ENCODE data around the gene SLC19A1.

Gene SLC19A1

GRCh38 chr21:45469273-45470086, 72.8 kb downstream of the SLC19A1 start:
- peak overlapping the region; percentile 67 for H3K27ac ChIP-seq (ENCODE audit: insufficient read depth, low read depth, low read length, poor library complexity, severe bottlenecking)
- H3K4me3 ChIP-seq (ENCODE audit: insufficient read depth, low read depth, low read length), result no peak overlapping the region
- peaks cover 15% of the 10 kb centered on the region for H3K4me1 ChIP-seq (ENCODE audit: control insufficient read depth, insufficient read depth, low read length)
- H3K36me3 ChIP-seq (ENCODE audit: control insufficient read depth, insufficient read depth, low read length), result no peaks in the 10 kb centered on the region
- H3K27me3 ChIP-seq (ENCODE audit: control insufficient read depth, insufficient read depth, low read length, poor library complexity, severe bottlenecking), result no peaks in the 10 kb centered on the region
- WGBS, 2 experiments, result 74 to 75% methylated on average over 24 of the region's 24 CpGs
- H3K9me3 ChIP-seq (ENCODE audit: control insufficient read depth, low read length), result no peaks in the 10 kb centered on the region

DNA sequence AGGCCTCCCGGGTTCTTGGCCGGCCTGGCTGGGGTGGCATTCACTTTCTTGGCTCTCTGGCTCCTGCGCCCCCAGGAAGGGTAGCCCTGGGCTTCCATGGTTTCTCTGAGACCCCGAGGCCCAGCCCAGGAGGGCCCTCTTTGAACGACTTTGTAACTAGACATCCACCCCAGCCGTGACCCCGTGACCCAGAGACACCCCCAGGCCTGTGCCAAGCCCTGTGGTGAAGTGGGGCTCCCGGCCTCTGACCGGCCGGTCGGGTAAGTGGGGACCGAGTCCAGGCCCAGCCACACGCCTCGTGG, 73.3 kb downstream of the SLC19A1 start:
- H3K4me1 ChIP-seq (ENCODE audit: control insufficient read depth, insufficient read depth, low read length), result peaks cover 15% of the 10 kb centered on the region
- no peaks in the 10 kb centered on the region for H3K27me3 ChIP-seq (ENCODE audit: control insufficient read depth, insufficient read depth, low read length, poor library complexity, severe bottlenecking)
- no peaks in the 10 kb centered on the region for H3K9me3 ChIP-seq (ENCODE audit: control insufficient read depth, low read length)
- no peaks in the 10 kb centered on the region for H3K36me3 ChIP-seq (ENCODE audit: control insufficient read depth, insufficient read depth, low read length)
- WGBS, 2 experiments, result 94 to 96% methylated on average over 14 of the region's 14 CpGs
- no peak overlapping the region for H3K4me3 ChIP-seq (ENCODE audit: insufficient read depth, low read depth, low read length)
- H3K27ac ChIP-seq (ENCODE audit: insufficient read depth, low read depth, low read length, poor library complexity, severe bottlenecking), result no peak overlapping the region

DNA sequence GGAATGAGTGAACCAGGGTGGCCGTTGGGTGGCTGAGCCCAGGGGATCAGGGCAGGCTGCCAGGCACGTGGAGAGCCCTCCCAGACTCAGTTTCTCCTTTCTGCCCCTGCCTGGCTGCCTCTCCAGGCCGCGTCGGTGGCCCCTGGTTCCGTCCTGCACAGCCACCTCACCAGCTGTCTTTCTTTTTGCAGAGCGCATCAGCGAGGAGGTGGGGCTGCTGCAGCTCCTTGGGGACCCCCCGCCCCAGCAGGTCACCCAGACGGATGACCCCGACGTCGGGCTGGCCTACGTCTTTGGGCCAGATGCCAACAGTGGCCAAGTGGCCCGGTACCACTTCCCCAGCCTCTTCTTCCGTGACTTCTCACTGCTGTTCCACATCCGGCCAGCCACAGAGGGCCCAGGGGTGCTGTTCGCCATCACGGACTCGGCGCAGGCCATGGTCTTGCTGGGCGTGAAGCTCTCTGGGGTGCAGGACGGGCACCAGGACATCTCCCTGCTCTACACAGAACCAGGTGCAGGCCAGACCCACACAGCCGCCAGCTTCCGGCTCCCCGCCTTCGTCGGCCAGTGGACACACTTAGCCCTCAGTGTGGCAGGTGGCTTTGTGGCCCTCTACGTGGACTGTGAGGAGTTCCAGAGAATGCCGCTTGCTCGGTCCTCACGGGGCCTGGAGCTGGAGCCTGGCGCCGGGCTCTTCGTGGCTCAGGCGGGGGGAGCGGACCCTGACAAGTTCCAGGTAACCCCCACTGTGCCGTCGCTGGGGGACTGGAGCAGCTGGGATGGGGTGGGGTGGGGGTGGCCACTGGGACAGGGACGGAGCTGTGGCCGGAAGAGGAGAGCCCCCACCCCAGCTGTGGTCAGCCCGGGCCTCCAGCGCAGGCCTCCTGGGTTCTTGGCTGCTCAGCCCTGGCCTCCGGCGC, 73.9 kb downstream of the SLC19A1 start:
- Histone ChIP-seq H3K27me3 (ENCODE audit: control insufficient read depth, insufficient read depth, low read length, poor library complexity, severe bottlenecking) (no peaks in the 10 kb centered on the region), H3K4me3 (ENCODE audit: insufficient read depth, low read depth, low read length) (no peak overlapping the region), H3K36me3 (ENCODE audit: control insufficient read depth, insufficient read depth, low read length) (no peaks in the 10 kb centered on the region)

DNA sequence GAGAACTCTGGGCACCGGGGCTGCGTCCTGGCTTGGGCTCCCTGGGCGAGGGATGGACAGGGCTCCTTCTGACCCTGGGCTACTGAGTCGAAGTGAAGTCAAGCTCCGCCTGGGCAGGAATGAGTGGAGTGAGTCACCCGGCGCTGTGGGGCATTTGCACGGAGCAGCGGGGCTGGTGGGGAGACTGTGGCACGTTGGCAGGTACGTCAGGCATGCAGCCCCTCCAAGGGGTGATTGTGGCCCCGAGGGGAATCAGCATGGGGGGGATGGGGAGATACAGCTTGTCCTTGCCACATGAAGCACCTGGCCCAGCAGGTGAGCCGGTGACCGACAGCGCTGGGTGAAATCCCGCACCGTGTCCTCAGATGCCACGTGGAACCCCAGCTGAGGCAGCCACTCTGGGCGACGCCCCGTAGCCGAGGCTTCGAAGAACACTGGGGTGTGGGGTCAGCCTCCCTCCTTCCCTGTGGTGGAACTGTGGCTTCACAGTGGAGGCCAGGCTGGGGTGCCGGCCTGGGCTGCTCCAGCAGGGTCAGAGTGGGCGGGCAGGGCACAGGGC, 74.9 kb downstream of the SLC19A1 start:
- 95% methylated on average over 25 of the region's 25 CpGs for WGBS, 2 experiments
- Histone ChIP-seq H3K4me3 (ENCODE audit: insufficient read depth, low read depth, low read length) (no peak overlapping the region), H3K4me1 (ENCODE audit: control insufficient read depth, insufficient read depth, low read length) (peaks cover 15% of the 10 kb centered on the region), H3K27ac (ENCODE audit: insufficient read depth, low read depth, low read length, poor library complexity, severe bottlenecking) (no peak overlapping the region), H3K9me3 (ENCODE audit: control insufficient read depth, low read length) (no peaks in the 10 kb centered on the region), H3K27me3 (ENCODE audit: control insufficient read depth, insufficient read depth, low read length, poor library complexity, severe bottlenecking) (no peaks in the 10 kb centered on the region), H3K36me3 (ENCODE audit: control insufficient read depth, insufficient read depth, low read length) (no peaks in the 10 kb centered on the region)

More for the DNA sequence above, 73.9 kb downstream of the SLC19A1 start:
- H3K27ac ChIP-seq (ENCODE audit: insufficient read depth, low read depth, low read length, poor library complexity, severe bottlenecking), result no peak overlapping the region
- peaks cover 15% of the 10 kb centered on the region for H3K4me1 ChIP-seq (ENCODE audit: control insufficient read depth, insufficient read depth, low read length)
- 95 to 97% methylated on average over 45 of the region's 45 CpGs for WGBS, 2 experiments
- H3K9me3 ChIP-seq (ENCODE audit: control insufficient read depth, low read length), result no peaks in the 10 kb centered on the region

- no peaks in the 10 kb centered on the region for H3K9me3 ChIP-seq (ENCODE audit: control insufficient read depth, low read length)
- H3K27me3 ChIP-seq (ENCODE audit: control insufficient read depth, insufficient read depth, low read length, poor library complexity, severe bottlenecking), result no peaks in the 10 kb centered on the region
- no peaks in the 10 kb centered on the region for H3K36me3 ChIP-seq (ENCODE audit: control insufficient read depth, insufficient read depth, low read length)
- no peak overlapping the region for H3K4me3 ChIP-seq (ENCODE audit: insufficient read depth, low read depth, low read length)
- peaks cover 15% of the 10 kb centered on the region for H3K4me1 ChIP-seq (ENCODE audit: control insufficient read depth, insufficient read depth, low read length)
- 94 to 95% methylated on average over 30 of the region's 30 CpGs for WGBS, 2 experiments
- H3K27ac ChIP-seq (ENCODE audit: insufficient read depth, low read depth, low read length, poor library complexity, severe bottlenecking), result no peak overlapping the region
Observed at GRCh38 chr21:45466330-45467220, 75.7 kb downstream of the SLC19A1 start.

DNA sequence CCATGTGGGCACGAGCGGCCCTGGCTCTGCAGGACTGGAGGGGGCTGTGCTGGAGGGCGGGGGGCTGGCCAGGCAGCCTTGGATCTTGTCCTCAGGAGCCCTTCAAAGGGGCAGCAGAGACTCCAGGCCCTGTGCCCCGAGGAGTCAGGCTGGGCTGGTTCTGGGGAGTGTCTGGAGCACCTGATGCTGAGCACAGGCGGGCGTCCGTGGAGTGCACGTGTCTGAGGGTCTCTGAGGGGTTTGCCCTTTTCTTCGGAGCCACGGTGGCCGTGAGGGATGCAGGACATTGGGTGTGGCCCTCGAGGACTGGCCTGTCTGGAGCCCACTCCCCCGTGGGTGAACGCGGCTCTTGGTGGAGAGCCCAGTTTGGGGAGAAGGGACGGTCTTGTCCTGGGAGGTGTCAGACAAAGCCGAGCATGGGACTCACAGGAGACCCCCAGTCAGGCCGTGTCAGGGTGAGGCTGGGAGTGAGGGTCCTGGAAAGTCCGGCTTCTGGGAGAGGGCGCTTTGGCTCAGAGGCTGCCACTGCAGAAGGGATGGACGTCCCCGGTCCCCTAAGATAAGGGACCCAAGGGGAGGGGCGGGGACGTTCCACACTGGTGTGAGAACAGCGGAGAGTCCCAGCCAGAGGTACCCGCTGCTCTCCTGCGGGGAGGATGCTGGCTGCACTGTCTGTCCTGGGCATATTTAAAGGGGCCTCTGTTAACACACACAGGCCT, 76.5 kb downstream of the SLC19A1 start:
- H3K27ac ChIP-seq (ENCODE audit: insufficient read depth, low read depth, low read length, poor library complexity, severe bottlenecking), result no peak overlapping the region
- H3K4me3 ChIP-seq (ENCODE audit: insufficient read depth, low read depth, low read length), result no peak overlapping the region
- H3K27me3 ChIP-seq (ENCODE audit: control insufficient read depth, insufficient read depth, low read length, poor library complexity, severe bottlenecking), result no peaks in the 10 kb centered on the region
- peaks cover 13% of the 10 kb centered on the region for H3K4me1 ChIP-seq (ENCODE audit: control insufficient read depth, insufficient read depth, low read length)
- WGBS, 2 experiments, result 95% methylated on average over 27 of the region's 27 CpGs
- no peaks in the 10 kb centered on the region for H3K36me3 ChIP-seq (ENCODE audit: control insufficient read depth, insufficient read depth, low read length)
- no peaks in the 10 kb centered on the region for H3K9me3 ChIP-seq (ENCODE audit: control insufficient read depth, low read length)

- Histone ChIP-seq H3K4me3 (ENCODE audit: insufficient read depth, low read depth, low read length) (no peak overlapping the region), H3K27me3 (ENCODE audit: control insufficient read depth, insufficient read depth, low read length, poor library complexity, severe bottlenecking) (no peaks in the 10 kb centered on the region), H3K4me1 (ENCODE audit: control insufficient read depth, insufficient read depth, low read length) (peaks cover 9% of the 10 kb centered on the region), H3K27ac (ENCODE audit: insufficient read depth, low read depth, low read length, poor library complexity, severe bottlenecking) (no peak overlapping the region), H3K36me3 (ENCODE audit: control insufficient read depth, insufficient read depth, low read length) (no peaks in the 10 kb centered on the region), H3K9me3 (ENCODE audit: control insufficient read depth, low read length) (no peaks in the 10 kb centered on the region)
- WGBS, 2 experiments, result 95 to 96% methylated on average over 16 of the region's 16 CpGs
Observed at GRCh38 chr21:45465105-45465504, 77.1 kb downstream of the SLC19A1 start.

- Histone ChIP-seq H3K27ac (ENCODE audit: insufficient read depth, low read depth, low read length, poor library complexity, severe bottlenecking) (no peak overlapping the region), H3K27me3 (ENCODE audit: control insufficient read depth, insufficient read depth, low read length, poor library complexity, severe bottlenecking) (no peaks in the 10 kb centered on the region), H3K4me3 (ENCODE audit: insufficient read depth, low read depth, low read length) (no peak overlapping the region), H3K4me1 (ENCODE audit: control insufficient read depth, insufficient read depth, low read length) (peaks cover 3% of the 10 kb centered on the region), H3K9me3 (ENCODE audit: control insufficient read depth, low read length) (no peaks in the 10 kb centered on the region), H3K36me3 (ENCODE audit: control insufficient read depth, insufficient read depth, low read length) (no peaks in the 10 kb centered on the region)
- WGBS, 2 experiments, result 91 to 94% methylated on average over 5 of the region's 5 CpGs
Observed at GRCh38 chr21:45464309-45464708, 77.9 kb downstream of the SLC19A1 start.

- H3K9me3 ChIP-seq (ENCODE audit: control insufficient read depth, low read length), result no peaks in the 10 kb centered on the region
- WGBS, 2 experiments, result 93 to 95% methylated on average over 7 of the region's 7 CpGs
- no peaks in the 10 kb centered on the region for H3K27me3 ChIP-seq (ENCODE audit: control insufficient read depth, insufficient read depth, low read length, poor library complexity, severe bottlenecking)
- no peaks in the 10 kb centered on the region for H3K4me1 ChIP-seq (ENCODE audit: control insufficient read depth, insufficient read depth, low read length)
- H3K4me3 ChIP-seq (ENCODE audit: insufficient read depth, low read depth, low read length), result no peak overlapping the region
- no peak overlapping the region for H3K27ac ChIP-seq (ENCODE audit: insufficient read depth, low read depth, low read length, poor library complexity, severe bottlenecking)
- H3K36me3 ChIP-seq (ENCODE audit: control insufficient read depth, insufficient read depth, low read length), result no peaks in the 10 kb centered on the region
Observed at GRCh38 chr21:45463871-45464270, 78.4 kb downstream of the SLC19A1 start.

All from ectodermal cell (in vitro differentiated cells).